ENCODE data around the gene CRACDL.

CRACDL gene

DNA sequence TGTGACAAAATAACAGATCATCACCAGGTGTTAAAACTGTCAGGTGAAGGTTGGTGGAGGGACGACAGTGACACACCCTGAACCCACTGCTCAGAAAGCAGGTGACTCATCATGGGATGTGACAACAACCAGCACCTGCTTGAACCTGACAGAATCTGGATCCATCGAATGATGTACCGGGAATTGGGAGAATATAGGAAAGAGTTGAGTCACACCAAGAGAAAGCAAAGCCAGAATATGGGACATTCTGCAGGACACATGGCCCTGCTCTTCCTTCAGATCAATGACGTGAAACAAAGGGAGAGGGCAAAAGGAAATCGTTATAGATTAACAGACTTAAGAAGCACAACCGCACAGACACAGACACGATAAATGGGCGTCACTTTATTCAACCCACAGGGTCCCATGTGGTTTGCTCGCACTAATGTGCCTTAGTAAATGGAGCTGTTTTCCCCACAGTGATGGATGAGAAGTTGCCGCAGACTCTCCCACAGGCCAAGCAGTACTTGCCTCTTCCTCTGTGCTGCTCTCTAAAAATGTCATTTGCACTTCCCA, 100.1 kb downstream of the CRACDL start:
- no peak overlapping the region for H3K4me2 ChIP-seq (ENCODE audit: low read depth, low read length, poor library complexity, severe bottlenecking)
- no peaks in the 10 kb centered on the region for H3K27me3 ChIP-seq (ENCODE audit: low read length)
- H4K20me1 ChIP-seq (ENCODE audit: low read depth, low read length), result no peaks in the 10 kb centered on the region
- no peak overlapping the region for H3K4me3 ChIP-seq (ENCODE audit: insufficient read depth, low read length, poor library complexity, severe bottlenecking)
- TF ChIP-seq EZH2phosphoT487 (conservative IDR thresholded peaks at IDR 0.05; ENCODE audit: low read length), result no peak
- TF ChIP-seq, protein P1, sequence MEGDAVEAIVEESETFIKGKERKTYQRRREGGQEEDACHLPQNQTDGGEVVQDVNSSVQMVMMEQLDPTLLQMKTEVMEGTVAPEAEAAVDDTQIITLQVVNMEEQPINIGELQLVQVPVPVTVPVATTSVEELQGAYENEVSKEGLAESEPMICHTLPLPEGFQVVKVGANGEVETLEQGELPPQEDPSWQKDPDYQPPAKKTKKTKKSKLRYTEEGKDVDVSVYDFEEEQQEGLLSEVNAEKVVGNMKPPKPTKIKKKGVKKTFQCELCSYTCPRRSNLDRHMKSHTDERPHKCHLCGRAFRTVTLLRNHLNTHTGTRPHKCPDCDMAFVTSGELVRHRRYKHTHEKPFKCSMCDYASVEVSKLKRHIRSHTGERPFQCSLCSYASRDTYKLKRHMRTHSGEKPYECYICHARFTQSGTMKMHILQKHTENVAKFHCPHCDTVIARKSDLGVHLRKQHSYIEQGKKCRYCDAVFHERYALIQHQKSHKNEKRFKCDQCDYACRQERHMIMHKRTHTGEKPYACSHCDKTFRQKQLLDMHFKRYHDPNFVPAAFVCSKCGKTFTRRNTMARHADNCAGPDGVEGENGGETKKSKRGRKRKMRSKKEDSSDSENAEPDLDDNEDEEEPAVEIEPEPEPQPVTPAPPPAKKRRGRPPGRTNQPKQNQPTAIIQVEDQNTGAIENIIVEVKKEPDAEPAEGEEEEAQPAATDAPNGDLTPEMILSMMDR (IDR thresholded peaks at IDR 0.05; ENCODE audit: insufficient read depth, low read length, poor library complexity, severe bottlenecking), result no peak
- H3K9me2 ChIP-seq (replicated peaks; ENCODE audit: insufficient read depth, low read length), result no peaks in the 10 kb centered on the region
- H2AFZ ChIP-seq (ENCODE audit: low read depth, low read length, severe bottlenecking), result no peak overlapping the region
- H3K9me3 ChIP-seq (ENCODE audit: insufficient read depth, low read length), result no peaks in the 10 kb centered on the region
- H3K79me2 ChIP-seq (ENCODE audit: insufficient read depth, low read length), result no peaks in the 10 kb centered on the region
- no peak overlapping the region for H3K27ac ChIP-seq (ENCODE audit: low read depth, low read length)
- H3K36me3 ChIP-seq (ENCODE audit: low read length), result no peaks in the 10 kb centered on the region
- no peak overlapping the region for H3K9ac ChIP-seq (ENCODE audit: low read length)
- no peaks in the 10 kb centered on the region for H3F3A ChIP-seq (ENCODE audit: insufficient read depth)

DNA sequence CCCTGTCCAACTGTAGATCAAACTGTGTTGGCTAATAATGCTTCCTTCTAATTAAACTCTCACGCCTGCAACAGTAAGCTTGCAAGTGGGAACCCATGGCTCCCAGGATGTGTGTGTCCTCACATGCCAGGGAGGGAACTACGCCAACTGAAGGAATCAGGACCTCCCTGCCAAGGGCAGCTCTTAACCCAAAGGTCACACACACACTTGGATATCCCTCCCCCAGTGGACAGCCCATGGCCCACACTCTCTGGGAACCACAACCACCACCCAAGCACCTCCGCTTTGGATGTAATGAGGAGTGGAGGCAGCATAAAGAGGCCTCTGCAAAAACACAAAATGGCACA, 102.1 kb downstream of the CRACDL start:
- H3F3A ChIP-seq (ENCODE audit: insufficient read depth), result no peaks in the 10 kb centered on the region
- H3K9me2 ChIP-seq (replicated peaks; ENCODE audit: insufficient read depth, low read length), result no peaks in the 10 kb centered on the region
- no peak overlapping the region for H2AFZ ChIP-seq (ENCODE audit: low read depth, low read length, severe bottlenecking)
- H3K79me2 ChIP-seq (ENCODE audit: insufficient read depth, low read length), result no peaks in the 10 kb centered on the region
- no peak overlapping the region for H3K4me3 ChIP-seq (ENCODE audit: insufficient read depth, low read length, poor library complexity, severe bottlenecking)
- no peaks in the 10 kb centered on the region for H3K9me3 ChIP-seq (ENCODE audit: insufficient read depth, low read length)
- no peaks in the 10 kb centered on the region for H3K36me3 ChIP-seq (ENCODE audit: low read length)
- no peak for TF ChIP-seq EZH2phosphoT487 (conservative IDR thresholded peaks at IDR 0.05; ENCODE audit: low read length)
- TF ChIP-seq, protein P1 (IDR thresholded peaks at IDR 0.05; ENCODE audit: insufficient read depth, low read length, poor library complexity, severe bottlenecking), result no peak
- H4K20me1 ChIP-seq (ENCODE audit: low read depth, low read length), result no peaks in the 10 kb centered on the region
- no peak overlapping the region for H3K4me2 ChIP-seq (ENCODE audit: low read depth, low read length, poor library complexity, severe bottlenecking)
- H3K9ac ChIP-seq (ENCODE audit: low read length), result no peak overlapping the region
- H3K27me3 ChIP-seq (ENCODE audit: low read length), result no peaks in the 10 kb centered on the region
- no peak overlapping the region for H3K27ac ChIP-seq (ENCODE audit: low read depth, low read length)

DNA sequence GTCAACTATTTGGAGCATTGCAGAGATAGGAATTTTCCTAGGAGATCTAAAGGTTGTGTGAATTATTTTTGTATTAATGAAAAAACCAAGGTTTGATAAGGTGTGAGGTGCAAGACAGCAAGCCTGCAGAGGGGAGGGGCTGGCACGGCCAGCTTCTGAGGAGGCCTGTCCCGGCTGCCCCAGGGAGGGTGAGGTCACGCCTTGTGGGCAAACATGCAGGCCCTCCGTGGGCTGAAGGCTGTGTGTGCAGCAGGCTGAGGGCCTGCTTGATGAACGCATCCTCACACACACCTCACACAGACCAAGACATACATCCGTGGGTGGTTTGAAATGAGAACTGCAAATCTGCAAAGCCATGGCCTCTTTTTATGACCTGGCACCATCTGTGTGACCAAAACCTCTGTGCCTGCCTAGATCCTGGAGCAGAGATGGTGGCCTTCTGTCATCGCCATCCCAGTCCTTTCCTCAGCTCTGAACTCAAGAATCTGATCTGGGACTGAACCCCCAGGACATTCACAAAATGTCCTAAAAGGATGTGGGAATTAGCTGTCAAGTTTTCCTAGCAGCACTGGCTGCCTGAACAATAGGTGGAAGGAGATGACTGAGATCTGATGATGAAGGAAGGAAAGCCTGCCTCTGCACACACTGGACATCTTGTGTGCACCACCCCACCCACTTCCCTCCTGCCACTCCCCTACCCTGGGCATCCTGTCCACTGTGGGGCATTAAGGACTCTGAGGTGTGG, 102.7 kb downstream of the CRACDL start:
- Histone ChIP-seq H2AFZ (ENCODE audit: low read depth, low read length, severe bottlenecking) (no peak overlapping the region), H3K4me2 (ENCODE audit: low read depth, low read length, poor library complexity, severe bottlenecking) (no peak overlapping the region), H3K27ac (ENCODE audit: low read depth, low read length) (no peak overlapping the region), H3K4me3 (ENCODE audit: insufficient read depth, low read length, poor library complexity, severe bottlenecking) (no peak overlapping the region), H3K9me3 (ENCODE audit: insufficient read depth, low read length) (no peaks in the 10 kb centered on the region), H3K36me3 (ENCODE audit: low read length) (no peaks in the 10 kb centered on the region), H3K9ac (ENCODE audit: low read length) (no peak overlapping the region), H3K9me2 (replicated peaks; ENCODE audit: insufficient read depth, low read length) (no peaks in the 10 kb centered on the region), H3K79me2 (ENCODE audit: insufficient read depth, low read length) (no peaks in the 10 kb centered on the region), H4K20me1 (ENCODE audit: low read depth, low read length) (no peaks in the 10 kb centered on the region), H3K27me3 (ENCODE audit: low read length) (no peaks in the 10 kb centered on the region), H3F3A (ENCODE audit: insufficient read depth) (no peaks in the 10 kb centered on the region)
- TF ChIP-seq, protein P1 (IDR thresholded peaks at IDR 0.05; ENCODE audit: insufficient read depth, low read length, poor library complexity, severe bottlenecking), result no peak
- no peak for TF ChIP-seq EZH2phosphoT487 (conservative IDR thresholded peaks at IDR 0.05; ENCODE audit: low read length)
